Stimulated activated CD4-positive, alpha-beta T cell treated with anti-CD3 and anti-CD28 coated beads, Interleukin-2, amount 100 ng/mL, for 48 hours (primary cell): ENCODE results near the gene MAML3.

ENCODE experiments used
- DNase-seq, 2 donors: peaks; one replicate each; pipeline ENCODE4 v3.0.0-alpha.2; 2020

MAML3 gene

GRCh38 chr4:139986689-139987501, 167.1 kb downstream of the MAML3 start:
- no peak for DNase-seq

- no peak for DNase-seq
Observed at GRCh38 chr4:139986106-139986505, 167.9 kb downstream of the MAML3 start.

- no peak for DNase-seq
Observed at GRCh38 chr4:139985401-139985800, 168.6 kb downstream of the MAML3 start.

- DNase-seq = no peak
Observed at GRCh38 chr4:139984471-139984870, 169.5 kb downstream of the MAML3 start.

GRCh38 chr4:139978692-139979091, 175.3 kb downstream of the MAML3 start:
- DNase-seq = no peak

- DNase-seq = no peak
Observed at GRCh38 chr4:139977838-139978609, 176.0 kb downstream of the MAML3 start.

GRCh38 chr4:139975830-139976272, 178.1 kb downstream of the MAML3 start:
- DNase-seq = no peak

GRCh38 chr4:139973616-139974015, 180.4 kb downstream of the MAML3 start:
- DNase-seq = no peak

GRCh38 chr4:139973015-139973414, 181.0 kb downstream of the MAML3 start:
- no peak for DNase-seq

- DNase-seq = no peak
Observed at GRCh38 chr4:139972305-139972704, 181.7 kb downstream of the MAML3 start.

GRCh38 chr4:139971111-139971510, 182.9 kb downstream of the MAML3 start:
- DNase-seq = no peak

- no peak for DNase-seq
Observed at GRCh38 chr4:139969635-139970266, 184.2 kb downstream of the MAML3 start.

GRCh38 chr4:139968831-139969230, 185.2 kb downstream of the MAML3 start:
- DNase-seq = no peak

GRCh38 chr4:139966383-139966782, 187.6 kb downstream of the MAML3 start:
- no peak for DNase-seq

- no peak for DNase-seq
Observed at GRCh38 chr4:139965789-139966188, 188.2 kb downstream of the MAML3 start.

- DNase-seq = no peak
Observed at GRCh38 chr4:139963708-139964107, 190.3 kb downstream of the MAML3 start.

GRCh38 chr4:139962130-139962684, 191.8 kb downstream of the MAML3 start:
- DNase-seq = no peak

- no peak for DNase-seq
Observed at GRCh38 chr4:139961344-139961946, 192.5 kb downstream of the MAML3 start.

- no peak for DNase-seq
Observed at GRCh38 chr4:139959396-139959795, 194.6 kb downstream of the MAML3 start.

GRCh38 chr4:139958739-139959098, 195.3 kb downstream of the MAML3 start:
- DNase-seq = no peak

GRCh38 chr4:139957986-139958738, 195.8 kb downstream of the MAML3 start:
- DNase-seq = no peak

GRCh38 chr4:139957065-139957464, 196.9 kb downstream of the MAML3 start:
- no peak for DNase-seq
